ENCODE data around the gene FBXO33. TPM values are rescaled to one million over a fixed set of nuclear protein-coding genes. Genes with fewer than 3 reads are reported as not detected.
A peak's percentile ranks its signal among the peaks of the same experiment; 100 is the strongest.

FBXO33 gene
- polyA plus RNA-seq, 3 donors, result 9.0 to 14.8 (median 14.1) TPM

DNA sequence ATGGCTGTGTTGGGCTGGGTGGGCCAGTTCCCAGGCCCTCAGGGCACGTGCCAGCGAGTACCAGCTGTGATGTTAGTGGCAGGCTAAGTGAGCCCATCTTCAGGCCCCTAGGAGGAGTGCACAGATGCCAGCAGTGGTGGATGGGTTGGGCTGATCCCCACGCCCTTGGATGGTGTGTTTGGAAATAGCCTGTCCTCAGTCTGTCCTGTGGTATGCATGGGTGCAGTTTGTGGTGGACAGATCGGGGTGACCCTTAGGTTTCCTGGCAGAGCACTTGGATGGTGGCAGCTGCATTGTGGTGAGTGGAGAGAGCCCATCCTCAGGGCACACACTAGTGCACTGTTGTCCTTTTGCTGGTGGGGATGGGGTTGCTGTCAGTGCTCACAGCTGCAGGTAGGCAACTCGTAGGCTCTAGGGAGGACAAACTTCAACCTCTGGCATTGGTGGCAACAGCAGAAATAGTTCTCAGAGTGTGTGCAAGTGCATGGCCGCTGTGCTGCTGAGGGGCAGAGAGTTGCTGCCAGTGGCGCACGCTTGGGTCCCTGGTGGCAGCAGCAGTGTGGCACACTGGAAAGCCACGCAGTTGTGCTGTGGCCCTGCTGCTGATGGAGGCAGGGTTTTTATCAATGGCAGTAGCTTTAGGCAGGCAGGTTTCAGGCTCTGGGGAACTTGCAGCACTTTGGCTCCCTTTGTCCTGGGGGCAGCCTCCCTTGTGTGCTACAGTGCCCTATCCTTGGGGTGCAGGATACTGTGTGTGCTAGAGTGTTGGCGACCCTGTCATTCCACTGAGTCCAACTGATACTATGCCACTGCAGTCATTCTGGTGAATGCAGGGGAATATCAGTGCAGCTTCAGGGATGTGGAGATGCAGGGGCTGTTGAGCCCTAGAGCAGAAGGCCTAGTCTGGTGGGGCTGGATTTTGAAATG, 65.5 kb downstream of the FBXO33 start:
- Mint-ChIP-seq H3K4me3 (no peak overlapping the region), H3K9me3 (peaks cover 16 to 30% (median 23%) of the 10 kb centered on the region in 7 donors), H3K27ac (peak overlapping the region in 1 of 7 donors; percentile 67), H3K27me3 (ENCODE audit: low read depth in 3 of 3) (no peaks in the 10 kb centered on the region), H3K4me1 (no peaks in the 10 kb centered on the region), H3K36me3 (peaks cover 63% of the 10 kb centered on the region in 2 donors)
- Histone ChIP-seq H3K9me3 (replicated peaks in 1 of 2; ENCODE audit: control insufficient read depth in 1 of 2, insufficient read depth in 1 of 2, low read length in 2 of 2) (peaks cover 12 to 14% of the 10 kb centered on the region in 2 donors), H3K27me3 (ENCODE audit: control insufficient read depth in 2 of 2, insufficient read depth in 2 of 2, low read length in 2 of 2) (no peaks in the 10 kb centered on the region), H3K36me3 (replicated peaks in 1 of 2; ENCODE audit: control insufficient read depth in 1 of 2, insufficient read depth in 2 of 2, low read length in 2 of 2) (peaks cover 9 to 72% of the 10 kb centered on the region in 2 donors), H3K9ac (ENCODE audit: insufficient read depth, low read length, poor library complexity, severe bottlenecking) (no peak overlapping the region), H4K20me1 (ENCODE audit: insufficient read depth, low read length) (peaks cover 20% of the 10 kb centered on the region), H2AFZ (ENCODE audit: insufficient read depth, low read depth, low read length, poor library complexity, severe bottlenecking) (no peak overlapping the region), H3K27ac (ENCODE audit: low read depth in 1 of 2, low read length in 2 of 2) (no peak overlapping the region), H3K79me2 (ENCODE audit: insufficient read depth, low read length) (peaks cover 4% of the 10 kb centered on the region), H3K4me1 (ENCODE audit: control insufficient read depth in 1 of 2, insufficient read depth in 2 of 2, low read length in 2 of 2) (no peaks in the 10 kb centered on the region), H3K4me3 (replicated peaks in 1 of 3; ENCODE audit: low read depth in 2 of 3, low read length in 3 of 3) (no peak overlapping the region), H3K4me2 (replicated peaks; ENCODE audit: extremely low read depth, low read length, poor library complexity, severe bottlenecking) (no peak overlapping the region)
- intact Hi-C loops (cut with micrococcal nuclease), result no loop called here
- DNase-seq, result no peak
- 94% methylated on average over 10 of the region's 10 CpGs for WGBS (ENCODE audit: insufficient coverage)
- TF ChIP-seq CTCF (IDR thresholded peaks at IDR 0.05), result no peak

DNA sequence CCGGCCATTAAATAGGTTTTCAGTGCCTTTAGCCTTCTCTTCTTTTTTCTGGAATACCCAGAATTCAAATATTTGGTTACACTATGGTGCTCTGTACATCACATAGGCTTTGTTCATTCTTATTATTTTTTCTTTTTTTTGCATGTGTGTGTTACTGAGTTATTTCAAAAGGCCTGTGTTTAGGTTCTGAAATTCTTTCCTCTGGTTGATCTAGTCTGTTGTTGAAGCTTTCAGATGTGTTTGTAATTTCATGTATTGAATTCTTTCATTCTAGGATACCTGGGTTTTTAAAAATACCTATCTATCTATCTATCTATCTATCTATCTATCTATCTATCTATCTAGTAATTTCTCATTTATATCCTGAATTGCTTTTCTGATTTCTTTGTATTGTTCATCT, 66.9 kb downstream of the FBXO33 start:
- H3K36me3 ChIP-seq (replicated peaks in 1 of 2; ENCODE audit: control insufficient read depth in 1 of 2, insufficient read depth in 2 of 2, low read length in 2 of 2), result peaks cover 6 to 80% of the 10 kb centered on the region in 2 donors
- Mint-ChIP-seq H3K9me3 (peaks cover 17 to 30% (median 26%) of the 10 kb centered on the region in 7 donors), H3K27me3 (ENCODE audit: low read depth in 3 of 3) (no peaks in the 10 kb centered on the region), H3K4me3 (no peak overlapping the region), H3K27ac (no peak overlapping the region), H3K36me3 (peaks cover 61 to 63% of the 10 kb centered on the region in 2 donors), H3K4me1 (no peaks in the 10 kb centered on the region)
- no peak overlapping the region for H3K4me2 ChIP-seq (replicated peaks; ENCODE audit: extremely low read depth, low read length, poor library complexity, severe bottlenecking)
- H3K79me2 ChIP-seq (ENCODE audit: insufficient read depth, low read length), result peaks cover 4% of the 10 kb centered on the region
- H3K27me3 ChIP-seq (ENCODE audit: control insufficient read depth in 2 of 2, insufficient read depth in 2 of 2, low read length in 2 of 2), result no peaks in the 10 kb centered on the region
- DNase-seq, result no peak
- no peak overlapping the region for H3K27ac ChIP-seq (ENCODE audit: low read depth in 1 of 2, low read length in 2 of 2)
- H2AFZ ChIP-seq (ENCODE audit: insufficient read depth, low read depth, low read length, poor library complexity, severe bottlenecking), result no peak overlapping the region
- no peak for TF ChIP-seq CTCF (IDR thresholded peaks at IDR 0.05)
- 100% methylated on average over 1 of the region's 1 CpG for WGBS (ENCODE audit: insufficient coverage)
- no peak overlapping the region for H3K4me3 ChIP-seq (replicated peaks in 1 of 3; ENCODE audit: low read depth in 2 of 3, low read length in 3 of 3)
- intact Hi-C loops (cut with micrococcal nuclease), result no loop called here
- no peak overlapping the region for H3K9ac ChIP-seq (ENCODE audit: insufficient read depth, low read length, poor library complexity, severe bottlenecking)
- H3K9me3 ChIP-seq (replicated peaks in 1 of 2; ENCODE audit: control insufficient read depth in 1 of 2, insufficient read depth in 1 of 2, low read length in 2 of 2), result peaks cover 12 to 14% of the 10 kb centered on the region in 2 donors
- peaks cover 20% of the 10 kb centered on the region for H4K20me1 ChIP-seq (ENCODE audit: insufficient read depth, low read length)
- no peaks in the 10 kb centered on the region for H3K4me1 ChIP-seq (ENCODE audit: control insufficient read depth in 1 of 2, insufficient read depth in 2 of 2, low read length in 2 of 2)
